GM20000 (cell line): ENCODE results near the gene MYO9B.

Source experiments
- DNase-seq: peaks from one replicate; pipeline ENCODE4 v3.0.0; 2012; ENCODE audit warnings: low spot score
- TF ChIP-seq, protein P1 (sequence below): IDR thresholded peaks from 2 replicates; pipeline ENCODE4 v1.5.1; 2012; ENCODE audit warnings: mild to moderate bottlenecking, control low read depth; ENCODE audit errors: extremely low read depth, missing control alignments

MYO9B gene

DNA sequence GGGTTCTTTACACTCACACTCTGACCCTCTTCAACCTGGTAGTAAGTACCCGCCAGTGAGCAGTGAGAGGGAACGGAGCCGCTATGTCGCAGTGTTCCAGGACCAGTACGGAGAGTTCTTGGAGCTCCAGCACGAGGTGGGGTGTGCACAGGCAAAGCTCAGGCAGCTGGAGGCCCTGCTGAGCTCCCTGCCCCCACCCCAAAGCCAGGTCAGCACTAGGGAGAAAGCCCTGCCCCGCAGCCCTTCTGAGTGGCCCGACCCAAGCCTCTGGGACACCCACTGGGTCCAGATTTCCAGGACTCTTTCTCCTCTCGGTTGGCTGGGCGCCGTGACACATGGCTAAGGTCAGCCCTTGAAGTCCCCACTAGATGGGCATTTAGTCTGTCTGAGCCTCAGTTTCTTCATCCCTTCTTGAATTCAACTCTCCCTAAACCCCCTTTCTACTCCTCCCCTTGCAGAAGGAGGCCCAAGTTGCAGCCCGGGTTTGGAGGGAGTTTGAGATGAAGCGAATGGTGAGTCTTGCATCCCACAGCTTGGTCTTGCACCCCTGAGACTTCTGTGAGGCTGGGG is 152.3 kb downstream of the MYO9B start:
- no peak for DNase-seq
- TF ChIP-seq, protein P1, sequence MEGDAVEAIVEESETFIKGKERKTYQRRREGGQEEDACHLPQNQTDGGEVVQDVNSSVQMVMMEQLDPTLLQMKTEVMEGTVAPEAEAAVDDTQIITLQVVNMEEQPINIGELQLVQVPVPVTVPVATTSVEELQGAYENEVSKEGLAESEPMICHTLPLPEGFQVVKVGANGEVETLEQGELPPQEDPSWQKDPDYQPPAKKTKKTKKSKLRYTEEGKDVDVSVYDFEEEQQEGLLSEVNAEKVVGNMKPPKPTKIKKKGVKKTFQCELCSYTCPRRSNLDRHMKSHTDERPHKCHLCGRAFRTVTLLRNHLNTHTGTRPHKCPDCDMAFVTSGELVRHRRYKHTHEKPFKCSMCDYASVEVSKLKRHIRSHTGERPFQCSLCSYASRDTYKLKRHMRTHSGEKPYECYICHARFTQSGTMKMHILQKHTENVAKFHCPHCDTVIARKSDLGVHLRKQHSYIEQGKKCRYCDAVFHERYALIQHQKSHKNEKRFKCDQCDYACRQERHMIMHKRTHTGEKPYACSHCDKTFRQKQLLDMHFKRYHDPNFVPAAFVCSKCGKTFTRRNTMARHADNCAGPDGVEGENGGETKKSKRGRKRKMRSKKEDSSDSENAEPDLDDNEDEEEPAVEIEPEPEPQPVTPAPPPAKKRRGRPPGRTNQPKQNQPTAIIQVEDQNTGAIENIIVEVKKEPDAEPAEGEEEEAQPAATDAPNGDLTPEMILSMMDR, result no peak

DNA sequence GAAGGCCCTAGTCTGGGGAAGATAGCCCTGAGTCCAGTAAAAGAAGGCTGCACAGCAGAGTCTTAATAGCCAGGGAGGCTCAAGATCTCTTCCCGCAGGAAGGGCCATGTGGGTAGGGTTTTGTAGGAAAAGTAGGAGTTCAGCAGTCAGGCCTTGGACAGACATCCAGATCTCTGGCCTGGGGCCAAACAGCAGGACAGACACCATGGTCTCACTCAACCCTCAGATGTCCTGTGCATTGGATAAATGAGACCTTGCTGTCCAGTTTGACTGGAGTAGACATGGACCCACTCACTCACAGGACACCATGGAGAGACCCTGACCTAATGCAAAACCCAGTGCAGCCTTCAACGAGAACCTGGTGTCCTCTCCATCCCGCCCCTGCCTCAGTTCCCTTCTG is 154.3 kb downstream of the MYO9B start:
- no peak for DNase-seq
- TF ChIP-seq, protein P1, result no peak

DNA sequence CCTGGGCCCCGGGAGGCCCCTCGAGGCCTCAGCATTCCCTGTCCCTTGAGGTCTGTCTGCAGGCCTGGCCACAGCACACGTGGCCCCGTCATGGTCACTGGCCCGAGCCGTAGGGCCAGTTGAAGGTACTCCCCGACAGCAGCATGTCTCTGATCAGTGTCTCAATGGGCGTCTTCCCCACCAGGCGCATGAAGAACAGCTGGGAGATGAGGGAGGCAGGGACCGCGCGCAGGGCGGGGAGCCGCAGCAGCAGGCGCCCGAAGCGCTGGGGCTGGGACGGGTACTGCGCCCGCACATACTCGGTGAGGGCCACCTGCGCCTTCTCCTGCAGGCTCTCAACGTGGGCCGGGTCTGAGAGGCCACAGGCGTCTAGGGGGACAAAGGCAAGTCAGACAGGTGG is 156.7 kb downstream of the MYO9B start:
- TF ChIP-seq, protein P1, result no peak
- DNase-seq, result no peak

DNA sequence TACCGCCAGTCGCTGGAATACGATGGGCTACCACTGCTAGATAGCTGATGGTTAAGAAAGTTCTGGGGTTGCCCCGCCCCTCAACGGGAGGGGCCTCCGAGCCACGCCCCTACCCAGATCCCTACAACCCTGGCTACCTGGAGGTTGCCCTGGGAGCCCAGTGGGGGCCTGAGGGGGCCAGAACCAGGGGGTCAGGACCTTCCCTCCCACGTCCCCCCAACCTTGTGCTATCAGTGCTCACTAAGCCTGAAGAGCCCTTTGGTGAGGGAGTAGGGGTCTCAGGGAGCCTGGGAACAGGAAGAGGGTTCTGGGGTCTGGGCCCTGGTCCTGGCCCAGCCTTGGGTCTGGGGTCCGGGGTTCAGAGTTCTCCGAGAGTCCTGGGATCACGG is 159.3 kb downstream of the MYO9B start:
- peak; percentile 87 for DNase-seq
- TF ChIP-seq, protein P1, result no peak

DNA sequence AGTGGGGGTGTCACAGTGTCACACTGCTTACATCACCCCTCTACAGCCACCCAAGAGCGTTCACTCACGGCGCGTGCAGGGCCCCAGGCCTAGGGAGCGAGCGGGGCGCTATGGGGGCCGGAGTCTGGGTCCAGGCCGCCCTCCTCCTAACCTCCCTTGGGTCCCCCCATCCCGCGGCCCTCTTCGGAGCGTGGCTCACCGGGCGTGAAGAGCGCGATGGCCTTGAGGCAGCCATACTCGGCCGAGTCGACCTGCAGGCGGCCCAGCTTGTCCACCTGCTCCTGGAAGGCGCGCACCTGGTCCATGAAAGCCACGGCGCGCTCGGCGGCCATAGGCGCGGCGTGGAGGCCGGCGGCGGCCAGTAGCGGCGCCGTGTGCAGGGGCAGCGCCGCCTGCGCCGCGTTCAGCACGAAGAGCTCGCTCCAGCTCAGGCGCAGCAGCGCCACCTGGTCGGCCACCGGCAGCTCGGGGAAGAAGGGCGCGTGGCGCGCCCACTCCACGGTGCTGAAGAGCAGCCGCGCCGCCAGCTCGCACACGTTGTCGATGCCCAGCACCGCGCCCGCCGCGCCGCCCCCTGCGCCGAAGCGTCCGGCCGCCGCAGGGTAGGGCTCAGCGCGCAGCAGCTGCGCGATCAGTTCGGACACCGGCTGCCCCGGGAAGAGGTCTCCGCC is 159.9 kb downstream of the MYO9B start:
- DNase-seq, result peak; percentile 89

DNA sequence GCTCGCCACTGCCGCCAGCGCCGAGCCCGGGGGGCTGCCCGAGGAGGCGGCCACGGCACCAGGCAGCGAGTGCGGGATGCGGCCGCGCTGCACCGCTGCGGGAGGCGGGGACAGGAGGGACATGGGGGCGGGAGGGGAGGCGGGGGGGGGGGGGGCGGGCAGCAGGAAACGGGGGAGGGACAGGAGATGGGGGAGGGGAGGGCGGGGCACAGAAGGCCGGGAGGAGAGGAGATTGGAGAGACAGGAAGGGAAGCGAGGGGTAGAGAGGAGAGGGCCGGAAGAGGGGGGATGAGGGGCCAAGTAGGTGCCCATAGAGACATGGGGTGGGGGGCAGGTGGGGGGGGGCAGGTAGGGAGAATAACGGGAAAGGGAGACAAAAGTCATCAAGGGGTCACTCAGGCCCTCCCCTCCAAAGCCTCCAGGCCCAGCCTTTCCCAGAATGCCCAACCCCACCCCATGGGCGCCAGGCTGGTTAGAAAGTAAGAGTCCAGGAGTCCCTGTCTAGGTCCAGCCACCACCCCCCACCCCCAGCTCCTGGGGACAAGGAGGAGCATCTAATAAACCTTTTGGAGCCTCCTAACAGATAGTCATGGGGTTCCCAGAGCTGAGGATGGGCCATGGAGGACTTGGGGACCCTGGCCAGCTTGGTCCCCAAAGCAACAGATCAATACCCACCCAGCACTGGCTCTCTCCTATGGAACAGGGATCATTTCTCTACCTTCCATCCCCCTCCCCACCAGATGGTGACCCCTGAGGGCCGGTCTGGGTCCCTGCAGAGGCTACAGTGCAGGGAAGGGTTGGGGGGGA is 160.6 kb downstream of the MYO9B start:
- no peak for DNase-seq
- TF ChIP-seq, protein P1, result no peak

More for the DNA sequence above, 159.9 kb downstream of the MYO9B start:
- TF ChIP-seq, protein P1, result peak; percentile 87
